ENCODE measurements around the gene SLC25A36.
A peak's percentile ranks its signal among the peaks of the same experiment; 100 is the strongest.

Gene SLC25A36, protein sequence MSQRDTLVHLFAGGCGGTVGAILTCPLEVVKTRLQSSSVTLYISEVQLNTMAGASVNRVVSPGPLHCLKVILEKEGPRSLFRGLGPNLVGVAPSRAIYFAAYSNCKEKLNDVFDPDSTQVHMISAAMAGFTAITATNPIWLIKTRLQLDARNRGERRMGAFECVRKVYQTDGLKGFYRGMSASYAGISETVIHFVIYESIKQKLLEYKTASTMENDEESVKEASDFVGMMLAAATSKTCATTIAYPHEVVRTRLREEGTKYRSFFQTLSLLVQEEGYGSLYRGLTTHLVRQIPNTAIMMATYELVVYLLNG

DNA sequence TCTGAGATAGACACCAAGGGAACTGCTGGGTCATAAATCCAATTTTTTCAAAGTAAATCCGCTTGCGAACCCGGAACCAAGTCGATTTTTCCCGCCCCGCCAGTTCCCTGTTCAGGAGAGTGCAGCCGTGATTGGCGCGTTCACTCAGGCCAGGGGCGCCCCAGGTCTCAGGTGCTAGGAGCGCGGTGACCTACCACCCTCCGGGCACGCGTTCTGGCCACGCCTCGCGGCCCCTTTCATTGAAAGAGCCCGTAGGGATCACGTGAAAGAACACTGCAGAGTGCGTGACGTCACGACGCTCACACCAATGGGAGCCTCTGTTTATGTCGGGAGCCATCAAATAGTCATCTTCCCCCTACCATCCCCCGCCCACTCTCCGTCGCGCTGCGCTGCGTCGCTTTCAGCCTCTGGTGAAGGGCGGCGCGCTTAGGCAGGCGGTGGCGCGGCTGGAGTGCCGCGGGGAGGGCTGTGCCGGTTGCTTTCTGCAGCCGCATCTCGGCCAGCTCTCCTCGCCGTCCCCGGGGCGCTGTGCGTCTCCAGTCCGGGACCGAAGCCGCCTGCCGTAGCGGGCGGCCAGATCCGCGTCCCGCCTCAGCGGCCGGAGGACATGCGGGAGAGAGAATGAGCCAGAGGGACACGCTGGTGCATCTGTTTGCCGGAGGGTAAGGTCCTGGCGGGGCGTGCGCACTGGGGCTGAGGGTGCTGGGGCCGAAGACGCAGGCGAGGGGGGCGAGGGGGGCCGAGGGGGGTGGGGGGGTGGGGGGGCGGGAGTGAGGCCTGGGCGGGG is at the start of gene SLC25A36:
SLC25A36 (plus strand) TSS at position 403 of the 787 bp plus-strand sequence; CDS start at position 622, 219 bp downstream.
- DNase-seq: peak; percentile 94

DNA sequence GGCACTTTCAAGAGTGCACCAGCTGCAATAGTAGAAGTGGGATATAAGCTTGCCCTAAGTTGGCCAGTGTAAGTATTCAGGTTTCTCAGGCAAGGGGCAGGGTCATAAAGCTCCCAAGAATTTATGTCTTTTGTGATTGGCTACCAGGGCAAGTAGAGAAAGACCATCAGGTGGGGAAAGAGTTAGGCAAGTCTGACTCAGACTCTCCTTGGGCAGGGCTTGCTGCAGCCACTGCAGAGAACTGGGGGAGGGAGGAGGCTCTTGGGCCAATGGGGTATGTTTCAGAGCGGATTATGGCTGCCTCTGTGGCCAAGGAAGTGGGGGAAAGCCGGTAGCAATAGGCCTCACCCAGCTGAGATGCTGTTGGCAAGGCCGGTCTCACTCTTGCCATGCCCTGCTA is 44.6 kb upstream of the SLC25A36 start:
- no peak for DNase-seq

DNA sequence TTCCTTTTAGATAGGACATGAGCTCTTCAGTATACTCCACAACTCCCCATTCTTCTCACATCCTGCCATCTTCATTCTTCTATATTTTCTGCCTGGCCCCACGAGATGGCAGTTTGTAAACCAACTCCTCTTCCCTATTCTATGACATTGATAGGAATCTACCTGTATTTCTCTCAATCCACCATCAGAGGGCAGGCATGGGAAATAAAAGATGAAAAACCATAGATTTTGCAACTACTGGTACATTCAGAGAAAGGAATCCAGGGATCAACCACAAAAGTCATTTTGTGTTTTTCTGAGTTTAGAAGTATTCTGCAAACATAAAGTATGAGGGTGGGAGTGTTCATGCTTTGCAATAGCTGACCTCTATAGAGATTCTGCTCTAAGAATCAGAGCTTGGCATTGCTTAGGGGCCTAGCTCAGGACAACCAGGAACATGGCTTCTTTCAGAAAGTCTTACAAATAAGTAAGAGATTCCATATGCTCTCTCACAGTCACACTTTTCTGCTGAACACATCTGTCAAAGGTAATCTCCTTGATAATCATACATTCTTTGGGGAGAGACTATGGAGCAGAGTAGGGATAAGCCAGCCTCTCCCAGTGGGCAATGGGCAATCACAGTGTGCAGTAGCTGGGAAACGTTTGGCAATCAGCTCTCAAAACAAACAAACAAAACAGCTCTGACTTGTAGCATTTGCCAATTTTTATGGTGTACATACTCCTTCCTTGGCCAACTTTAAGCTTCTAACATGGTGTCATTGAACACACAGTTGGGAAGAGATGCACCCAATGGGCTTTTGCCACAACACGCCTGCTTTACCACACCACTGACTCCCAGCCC is 43.1 kb upstream of the SLC25A36 start:
- DNase-seq: no peak

DNA sequence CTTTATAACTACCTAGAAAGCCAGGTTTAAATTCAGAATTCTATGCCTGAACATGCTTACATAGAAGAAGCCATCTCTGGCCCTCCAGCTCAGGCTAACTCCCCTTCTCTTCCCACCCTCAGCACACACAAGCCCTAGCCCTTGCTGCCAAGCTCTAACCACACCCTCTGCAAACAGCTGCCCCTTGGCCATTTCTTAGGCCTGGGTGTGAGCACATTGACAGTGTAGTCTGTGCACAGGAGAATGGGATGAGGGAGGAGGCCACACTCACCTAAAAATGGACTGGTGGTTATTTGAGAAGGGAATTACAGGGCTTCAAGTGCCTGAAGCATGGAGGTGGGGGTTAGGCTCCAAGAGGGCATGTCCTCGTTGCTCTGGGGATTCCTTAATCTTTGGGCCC is 42.3 kb upstream of the SLC25A36 start:
- no peak for DNase-seq

DNA sequence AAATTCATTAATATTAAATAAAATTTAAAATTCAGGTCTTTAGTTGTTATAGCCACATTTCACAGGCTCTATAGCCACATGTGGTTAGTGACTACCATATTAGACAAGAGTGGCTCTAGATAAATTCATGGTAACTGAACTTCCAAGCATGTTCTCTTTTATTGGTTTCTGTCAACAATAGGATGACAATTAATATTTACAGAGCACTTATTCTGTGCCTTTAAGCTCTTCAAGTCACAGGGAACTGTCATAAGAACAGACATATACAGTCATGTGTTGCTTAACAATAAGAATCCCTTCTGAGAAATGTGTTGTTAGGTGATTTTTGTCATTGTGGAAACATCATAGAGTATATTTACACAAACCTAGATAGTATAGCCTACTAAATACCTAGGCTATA is 38.8 kb upstream of the SLC25A36 start:
- DNase-seq: no peak

DNA sequence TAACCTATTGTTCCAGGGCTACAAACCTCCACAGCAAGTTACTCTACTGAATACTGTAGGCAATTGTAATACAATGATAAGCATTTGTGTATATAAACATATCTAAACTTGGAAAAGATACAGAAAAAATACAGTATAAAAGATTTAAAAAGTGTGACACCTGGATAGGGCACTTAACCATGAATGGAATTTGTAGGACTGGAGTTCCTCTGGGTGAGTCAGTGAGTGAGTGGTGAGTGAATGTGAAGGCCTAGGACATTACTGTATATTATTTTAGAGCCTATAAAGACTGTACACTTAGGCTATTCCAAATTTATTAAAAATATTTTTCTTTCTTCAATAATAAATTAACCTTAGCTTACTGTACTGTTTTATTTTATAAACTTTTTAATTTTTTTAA is 38.4 kb upstream of the SLC25A36 start:
- DNase-seq: no peak

DNA sequence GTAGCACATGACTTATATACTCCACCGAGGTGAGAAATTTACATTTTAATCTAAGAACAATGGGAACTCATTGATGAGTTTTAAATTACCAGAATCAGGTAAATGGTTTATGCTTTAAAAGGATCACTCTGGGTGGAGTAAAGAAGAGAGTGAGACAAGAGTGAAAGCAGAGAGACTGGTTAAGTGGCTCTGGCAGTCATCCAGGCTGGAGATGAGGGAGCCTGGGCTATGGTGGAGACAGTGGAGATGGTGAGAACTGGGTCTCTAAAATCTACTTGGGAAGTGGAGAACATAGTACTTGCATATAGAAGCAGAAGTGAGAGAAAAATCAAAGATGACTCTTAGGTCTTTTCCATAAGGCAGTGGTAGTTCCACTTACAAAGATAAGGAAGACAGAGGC is 37.1 kb upstream of the SLC25A36 start:
- DNase-seq: no peak

DNA sequence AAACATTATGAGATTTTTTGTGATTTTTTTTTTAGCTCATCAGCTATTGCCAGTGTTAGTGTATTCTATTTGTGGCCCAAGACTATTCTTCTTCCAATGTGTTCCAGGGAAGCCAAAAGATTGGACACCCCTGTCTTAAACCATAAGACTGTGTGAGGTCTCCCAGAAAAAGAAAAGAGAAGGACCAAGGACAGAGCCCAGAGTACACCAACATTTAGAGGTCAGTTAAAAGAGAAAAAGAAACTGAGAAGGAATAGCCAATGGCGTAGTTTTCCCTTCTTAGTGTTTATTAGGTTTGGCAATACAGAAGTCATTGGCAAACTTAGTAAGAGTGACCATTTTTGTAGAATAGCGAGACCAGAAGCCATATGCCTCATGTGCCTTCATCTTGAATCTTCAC is 36.1 kb upstream of the SLC25A36 start:
- no peak for DNase-seq

DNA sequence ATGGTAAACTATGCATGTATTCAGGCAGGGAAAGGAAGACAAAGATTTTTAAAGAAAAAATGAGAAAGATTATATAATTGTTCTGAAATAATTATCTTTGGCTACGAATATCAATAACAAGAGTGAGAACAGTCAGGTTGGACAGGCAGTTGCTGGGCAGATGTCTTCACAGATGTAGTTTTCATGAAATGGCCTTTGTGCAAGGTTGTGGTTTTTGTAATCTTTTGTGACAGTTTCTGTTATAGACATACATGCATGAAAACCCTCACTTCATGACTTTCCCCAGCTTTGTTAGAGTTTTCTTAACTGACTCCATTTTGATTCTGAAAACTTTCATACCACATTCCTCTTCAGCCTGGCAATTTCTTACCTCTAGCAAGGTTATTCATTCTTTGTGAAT is 34.9 kb upstream of the SLC25A36 start:
- DNase-seq: no peak

DNA sequence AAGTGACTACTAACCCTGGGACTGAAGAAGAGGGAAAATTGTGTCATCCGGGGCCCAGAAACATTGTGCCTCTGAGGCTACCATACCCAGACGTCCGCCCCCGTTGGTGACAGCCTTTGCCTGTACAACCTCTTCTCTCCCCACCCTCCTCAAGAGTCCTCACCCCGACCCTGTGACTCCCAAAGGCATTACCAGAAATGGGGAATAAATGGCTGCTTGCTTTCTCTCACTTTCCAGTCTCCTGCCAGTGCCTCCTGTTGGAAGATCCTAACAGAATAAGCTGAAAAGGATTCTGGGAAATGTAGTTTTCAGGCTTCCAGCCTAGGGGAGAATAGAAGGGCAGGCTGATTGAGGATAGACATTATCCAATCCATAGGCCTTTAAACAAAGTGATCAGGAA is 30.8 kb upstream of the SLC25A36 start:
- DNase-seq: no peak

DNA sequence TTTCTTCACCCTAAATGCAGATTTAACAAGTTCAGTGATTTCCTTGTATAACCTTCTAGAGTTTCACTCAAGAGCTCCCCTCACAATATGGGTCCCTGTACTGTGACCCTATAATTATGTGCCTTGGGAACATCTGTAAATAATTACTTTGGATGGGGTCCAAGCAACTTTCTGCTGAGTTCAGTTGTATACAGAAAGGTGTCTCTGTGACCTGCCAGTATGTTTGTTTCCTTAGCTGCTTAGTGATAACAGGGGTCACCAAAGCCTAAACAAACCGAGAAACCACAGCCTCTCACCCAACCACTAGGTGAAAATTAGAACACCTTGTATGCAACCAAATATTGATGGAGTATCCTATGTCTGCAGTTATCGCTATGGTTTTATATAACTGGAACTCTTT is 29.8 kb upstream of the SLC25A36 start:
- DNase-seq: no peak

DNA sequence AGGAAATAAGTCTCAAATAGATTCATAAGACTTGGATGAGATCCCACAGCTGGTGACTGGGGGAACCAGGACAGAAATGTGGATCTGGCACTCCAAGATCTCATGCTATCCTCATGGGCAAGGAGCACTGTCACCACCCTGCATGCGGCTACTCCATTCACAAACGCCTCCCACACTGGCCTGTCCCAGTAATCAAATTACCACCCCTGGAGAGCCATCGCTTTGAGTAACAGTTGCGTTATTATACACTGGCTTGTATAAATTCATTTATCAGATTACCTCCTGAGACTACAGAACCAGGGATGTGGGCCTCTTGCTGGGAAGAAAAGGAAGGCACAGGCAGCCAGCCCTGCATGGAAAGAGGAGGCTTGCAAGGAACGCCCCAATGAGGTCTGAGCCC is 27.9 kb upstream of the SLC25A36 start:
- no peak for DNase-seq

DNA sequence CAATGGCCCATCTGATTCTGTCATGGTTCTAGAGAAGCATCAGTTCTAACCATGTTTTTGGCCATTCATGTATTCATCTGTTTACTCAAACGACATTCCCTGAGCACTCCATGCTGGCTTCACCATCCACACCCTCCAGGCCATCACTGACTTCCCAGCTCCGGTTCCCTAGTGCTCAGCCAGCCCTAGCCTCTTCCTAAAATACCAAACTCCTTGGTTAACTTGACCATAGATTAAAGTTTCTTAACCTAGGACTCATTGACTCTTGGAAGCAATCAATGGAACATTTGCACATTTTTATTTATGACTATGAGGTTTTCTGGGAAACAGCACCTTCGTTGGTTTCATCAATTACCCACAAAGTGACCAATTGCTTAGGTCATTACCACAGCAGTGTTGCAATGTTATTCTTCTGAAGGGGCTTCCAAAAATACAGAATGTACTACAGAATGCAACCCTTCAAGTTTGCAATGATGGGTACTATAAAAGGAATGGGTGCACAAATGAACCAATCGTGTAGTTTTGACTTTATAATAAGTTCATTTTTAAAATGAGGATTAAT is 27.2 kb upstream of the SLC25A36 start:
- DNase-seq: no peak

DNA sequence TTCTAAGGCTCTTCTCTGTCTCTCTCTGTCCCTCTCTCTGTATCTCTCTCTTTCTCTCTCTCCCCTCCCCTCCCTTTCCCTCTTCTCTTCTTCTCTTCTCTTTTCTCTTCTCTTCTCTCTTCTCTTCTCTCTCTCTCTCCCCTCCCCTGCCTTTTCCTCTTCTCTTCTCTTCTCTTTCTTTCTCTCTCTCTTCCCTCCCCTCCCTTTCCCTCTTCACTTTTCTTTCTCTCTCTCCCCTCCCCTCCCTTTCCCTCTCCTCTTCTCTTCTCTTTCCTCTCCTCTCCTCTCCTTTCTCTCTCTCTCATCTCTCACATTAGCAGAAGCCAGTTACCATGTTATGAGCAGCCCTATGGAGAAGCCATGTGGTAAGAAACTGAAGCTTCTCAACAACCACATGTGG is 25.0 kb upstream of the SLC25A36 start:
- no peak for DNase-seq

DNA sequence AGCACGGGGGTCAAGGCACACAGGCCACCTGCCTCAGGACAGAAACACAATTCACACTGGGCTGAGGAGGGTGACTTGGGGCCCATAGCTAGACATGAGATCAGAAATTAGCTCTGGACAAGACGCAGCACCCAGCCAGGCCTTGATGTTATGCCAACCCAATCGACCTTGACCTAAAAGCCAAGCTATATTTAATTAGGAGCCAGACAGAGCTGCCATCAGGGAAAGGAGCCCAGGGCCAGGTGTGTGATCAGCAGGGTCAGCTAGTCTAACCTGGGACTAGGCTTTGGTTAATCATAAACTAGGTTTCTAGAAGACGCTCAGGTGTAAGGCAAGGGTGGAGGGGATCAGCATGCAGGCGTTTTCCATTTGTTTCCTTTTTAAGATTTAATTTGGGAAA is 23.9 kb upstream of the SLC25A36 start:
- DNase-seq: no peak

DNA sequence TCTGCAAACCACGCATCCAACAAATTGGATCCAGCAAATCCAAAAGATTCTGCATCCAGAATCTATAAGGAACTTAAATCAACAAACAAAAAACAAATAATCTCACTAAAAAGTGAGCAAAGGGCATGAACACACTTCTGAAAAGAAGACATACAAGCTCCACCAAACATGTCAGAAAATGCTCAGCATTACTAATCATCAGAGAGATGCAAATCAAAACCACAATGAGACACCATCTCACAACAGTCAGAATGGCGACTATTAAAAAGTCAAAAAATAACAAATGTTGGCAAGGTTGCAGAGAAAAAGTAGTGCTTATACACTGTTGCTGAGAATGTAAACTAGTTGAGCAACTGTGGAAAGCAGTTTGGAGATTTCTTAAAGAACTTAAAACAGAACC is 21.6 kb upstream of the SLC25A36 start:
- no peak for DNase-seq

DNA sequence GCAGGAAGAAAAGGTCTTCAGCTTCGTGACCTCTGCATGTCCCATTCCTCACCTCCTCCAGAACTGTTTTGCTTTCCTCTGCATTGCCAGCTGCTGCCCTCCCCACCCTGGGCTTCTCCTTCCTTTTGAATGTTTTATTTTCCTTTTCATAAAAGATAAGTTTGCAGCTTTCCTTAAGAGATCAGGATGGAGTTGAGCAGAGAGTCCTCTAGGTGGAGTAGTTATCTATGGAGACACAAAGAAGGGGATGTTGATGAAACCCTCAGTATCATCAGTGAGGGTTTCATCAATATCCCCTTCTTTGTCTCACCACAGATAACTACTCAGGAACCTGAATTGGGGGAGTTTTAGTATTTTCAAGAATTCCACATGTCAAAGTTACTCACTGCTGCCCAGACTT is 19.0 kb upstream of the SLC25A36 start:
- no peak for DNase-seq

DNA sequence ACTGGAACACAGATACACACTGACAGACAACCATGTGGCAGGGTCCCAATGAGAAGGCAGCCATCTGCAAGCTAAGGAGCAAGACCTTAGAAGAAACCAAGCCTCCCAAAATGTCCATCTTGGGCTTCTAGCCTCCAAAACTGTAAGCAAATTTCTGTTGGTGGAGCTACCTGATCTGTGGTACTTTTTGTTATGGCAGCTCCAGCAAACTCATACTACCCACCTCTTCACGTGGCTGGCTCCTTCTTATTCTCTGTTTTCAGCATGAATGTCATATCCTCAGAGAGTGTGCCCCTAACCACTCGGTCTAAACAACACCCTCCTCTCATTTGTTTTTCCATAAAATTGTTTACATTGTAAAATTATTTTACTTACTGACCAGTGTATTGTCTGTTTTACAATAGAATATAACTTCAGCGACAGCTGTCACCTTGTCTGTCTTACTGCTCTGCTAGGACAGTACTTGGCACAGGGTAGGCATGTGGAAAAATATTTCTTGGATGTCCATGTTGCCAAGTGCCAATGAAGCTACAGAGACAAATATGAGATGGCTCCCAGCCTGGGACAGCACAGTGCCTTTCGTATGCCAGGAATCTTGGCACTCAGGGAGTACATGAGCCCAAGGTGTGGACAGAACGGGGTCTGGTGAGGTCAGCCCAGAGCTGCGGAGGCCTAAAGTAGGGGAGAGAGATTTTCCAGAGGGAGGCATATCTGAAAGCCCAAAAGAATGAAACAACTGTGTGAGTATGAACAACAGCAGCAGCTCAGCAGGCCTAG is 17.4 kb upstream of the SLC25A36 start:
- DNase-seq: no peak

DNA sequence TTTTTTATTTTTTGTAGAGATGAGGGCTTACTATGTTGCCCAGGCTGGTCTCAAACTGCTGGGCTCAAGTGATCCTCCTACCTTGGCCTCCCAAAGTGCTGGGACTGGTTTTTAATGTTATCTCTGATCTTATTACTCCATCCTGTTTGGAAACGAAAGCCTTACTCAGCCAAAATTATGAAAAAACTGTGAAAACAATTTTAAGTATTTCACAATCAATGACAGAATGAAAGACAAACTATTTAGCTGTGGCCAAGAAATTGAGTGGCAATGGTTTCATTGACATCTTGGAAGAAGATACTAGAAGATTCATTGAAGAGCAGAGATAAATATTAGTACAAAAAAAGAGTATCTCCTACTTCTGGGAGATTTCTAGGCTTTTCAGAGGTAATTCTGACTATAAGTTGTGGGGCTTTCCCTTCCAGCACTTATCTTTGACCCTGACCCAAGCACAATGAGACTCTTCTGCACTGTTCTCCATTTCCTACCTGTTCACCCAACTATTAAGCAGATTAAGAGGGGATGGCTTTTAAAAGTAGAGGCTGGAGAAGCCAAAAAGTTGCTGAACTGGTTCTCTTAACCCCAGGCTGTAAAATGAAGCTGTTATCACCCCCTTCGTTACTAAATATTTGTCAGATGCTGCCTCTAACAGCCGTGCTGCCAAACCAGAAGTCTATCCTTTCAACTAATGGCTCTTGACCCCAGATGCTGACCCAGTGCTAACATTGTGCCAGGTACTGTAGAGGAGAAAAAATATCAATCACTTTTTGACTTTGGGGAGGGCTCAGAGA is 14.2 kb upstream of the SLC25A36 start:
- DNase-seq: no peak

DNA sequence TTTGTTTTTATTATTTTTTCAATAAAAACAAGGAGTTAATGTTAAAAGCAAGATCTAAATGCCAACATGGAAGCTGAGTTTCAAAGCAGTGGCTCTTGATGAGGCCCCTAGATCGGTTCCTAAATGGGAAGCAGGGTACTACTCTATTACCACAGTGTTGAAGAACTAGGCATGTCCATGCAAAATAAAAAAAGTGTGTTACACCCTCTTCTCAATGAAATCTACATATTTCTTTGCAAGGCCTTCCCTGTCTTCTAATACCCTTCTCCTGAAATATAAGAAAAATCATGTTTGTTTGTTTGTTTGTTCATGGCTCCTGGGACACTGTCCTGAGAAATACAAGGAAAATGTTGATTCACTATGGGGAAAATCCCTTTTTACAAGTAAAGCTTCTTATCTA is 12.2 kb upstream of the SLC25A36 start:
- DNase-seq: no peak

DNA sequence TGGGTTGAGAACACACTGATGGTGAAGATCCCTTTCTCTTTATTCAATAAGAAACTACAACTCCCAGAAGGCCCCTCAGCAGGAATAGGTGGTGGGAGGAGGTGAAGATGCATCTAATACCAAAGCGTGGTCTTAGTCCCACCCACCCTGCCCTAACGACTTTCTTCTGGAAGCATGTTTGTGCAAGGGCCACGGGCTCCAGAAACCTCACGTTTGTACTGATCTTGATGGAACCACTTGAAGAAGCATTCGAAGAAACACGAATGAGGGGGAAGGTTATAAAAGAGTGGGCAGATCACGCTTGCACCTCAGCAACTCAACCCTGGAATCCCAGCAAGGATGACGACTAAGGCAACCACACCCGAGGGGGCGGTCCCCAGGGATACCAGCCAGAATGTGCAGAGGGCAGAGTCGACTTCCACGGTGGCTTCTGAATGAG is 10.6 kb upstream of the SLC25A36 start:
- DNase-seq: no peak

DNA sequence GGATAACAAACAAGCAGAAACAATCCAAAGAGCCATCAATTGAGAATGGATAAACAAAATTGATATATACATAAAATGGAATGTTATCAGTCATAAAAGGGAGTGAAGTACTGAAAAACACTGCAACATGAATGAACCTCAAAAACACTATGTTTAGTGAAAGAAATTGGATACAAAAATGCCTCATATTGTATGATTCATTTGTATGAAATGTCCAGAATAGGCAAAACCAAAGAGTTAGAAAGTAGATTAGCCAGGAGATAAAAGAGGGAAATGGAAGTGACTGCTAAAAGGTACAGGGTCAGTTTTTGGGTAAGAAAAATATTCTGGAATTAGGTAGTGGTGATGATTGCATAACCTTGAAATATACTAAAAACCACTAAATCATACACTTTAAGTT is 9.8 kb upstream of the SLC25A36 start:
- DNase-seq: no peak

Measured in CD4-positive, alpha-beta T cell treated with Interferon gamma for 1 hour (primary cell).